K562 (cell line): ENCODE measurements around the gene CMTM1. TPM values are rescaled to one million over a fixed set of nuclear protein-coding genes. Genes with fewer than 3 reads are reported as not detected.
A peak's percentile ranks its signal among the peaks of the same experiment; 100 is the strongest.

Source experiments
- E2F5 ChIP-seq: sonication (generic); formaldehyde crosslinking; IDR thresholded peaks from 2 replicates; pipeline ENCODE4 v1.8.0; 2022; ENCODE audit warnings: mild to moderate bottlenecking, missing genetic modification reagents
- HSF4 ChIP-seq: fragments of 250-450 bp; sonication (Bioruptor Pico); IDR thresholded peaks from 2 replicates; pipeline ENCODE4 v2.1.2; 2022; ENCODE audit warnings: mild to moderate bottlenecking, moderate library complexity, borderline replicate concordance
- MAFK ChIP-seq: IDR thresholded peaks from 2 replicates; pipeline ENCODE4 v1.6.1; 2011; ENCODE audit warnings: low read length, improper control_type of control experiment
- MAX ChIP-seq: sonication (generic); formaldehyde crosslinking; IDR thresholded peaks from 2 replicates; pipeline ENCODE4 v1.9.0; 2022; ENCODE audit warnings: mild to moderate bottlenecking, missing genetic modification reagents
- NKRF ChIP-seq: fragments of 450-650 bp; IDR thresholded peaks from 2 replicates; pipeline ENCODE4 v1.6.1; 2016; ENCODE audit warnings: borderline replicate concordance
- SMAD2 ChIP-seq: fragments of 150-350 bp; IDR thresholded peaks from 2 replicates; pipeline ENCODE4 v1.6.1; 2014; ENCODE audit warnings: low read depth, mild to moderate bottlenecking, low read length
- SMARCA5 ChIP-seq: fragments of 450-650 bp; IDR thresholded peaks from 2 replicates; pipeline ENCODE4 v1.6.1; 2016
- ZC3H11A ChIP-seq: IDR thresholded peaks from 2 replicates; pipeline ENCODE4 v1.6.1; 2012; ENCODE audit warnings: low read depth, low read length, improper control_type of control experiment
- ZKSCAN8 ChIP-seq: fragments of 200-800 bp; sonication (Bioruptor generic); IDR thresholded peaks from 2 replicates; pipeline ENCODE4 v1.6.1; 2016; ENCODE audit warnings: missing genetic modification characterization, missing compliant biosample characterization
- ZNF263 ChIP-seq: sonication (generic); formaldehyde crosslinking; IDR thresholded peaks from 2 replicates; pipeline ENCODE4 v1.8.0; 2022; ENCODE audit warnings: mild to moderate bottlenecking, missing genetic modification reagents, borderline replicate concordance
- ZNF444 ChIP-seq: fragments of 250-450 bp; sonication (Bioruptor Pico); IDR thresholded peaks from 2 replicates; pipeline ENCODE4 v1.4.0; 2020; ENCODE audit warnings: mild to moderate bottlenecking, moderate library complexity
- ZNF57 ChIP-seq: fragments of 450-650 bp; formaldehyde crosslinking; IDR thresholded peaks from 2 replicates; pipeline ENCODE4 v1.4.0; 2020; ENCODE audit warnings: mild to moderate bottlenecking, moderate library complexity
- ZNF75A ChIP-seq: fragments of 450-650 bp; formaldehyde crosslinking; IDR thresholded peaks from 2 replicates; pipeline ENCODE4 v1.4.0; 2020; ENCODE audit warnings: mild to moderate bottlenecking
- polyA plus RNA-seq, 8 experiments: library from polyadenylated mRNA; depleted of rRNA in 4 of 8; stranded (reverse) in 5 of 8; unstranded in 3 of 8; fragments of >200 nt; fragmentation: Nextera tagmentation in 2 of 8; fragmentation: Illumina TruSeq in 1 of 8; extraction: Ambion mirVana in 2 of 8; extraction: Trizol in 1 of 8; gene quantifications; 2 replicates each; pipeline versions ENCODE4 v1.2.1 to v1.2.3, GENCODE V29; 2011 to 2014; ENCODE audit warnings: inconsistent platforms in 1 of 8, missing spikeins in 1 of 8
- total RNA-seq, 7 experiments: library from RNA; depleted of rRNA in 6 of 7; stranded (reverse); fragments of >200 nt in 6 of 7; fragmentation: Illumina TruSeq in 2 of 7; extraction: Trizol in 2 of 7; gene quantifications; 2 replicates each; pipeline versions ENCODE4 v1.2.1 to v1.2.3, GENCODE V29; 2011 to 2021; ENCODE audit warnings: low replicate concordance in 1 of 7
- TF ChIP-seq, protein P1 (sequence below), 2 experiments: fragments of 450-650 bp in 1 of 2; sonication (generic) in 1 of 2; formaldehyde crosslinking in 1 of 2; IDR thresholded peaks in 1 of 2; conservative IDR thresholded peaks in 1 of 2; 2 replicates each; pipeline versions ENCODE4 v1.6.1 to v1.8.1; 2016 to 2023; ENCODE audit warnings: mild to moderate bottlenecking in 2 of 2, moderate library complexity in 2 of 2, inconsistent platforms in 1 of 2, missing genetic modification reagents in 1 of 2
- TF ChIP-seq, protein P2 (sequence below): fragments of 450-650 bp; formaldehyde crosslinking; IDR thresholded peaks from 2 replicates; pipeline ENCODE4 v1.4.0; 2020; ENCODE audit warnings: mild to moderate bottlenecking, moderate library complexity
- TF ChIP-seq, protein P3 (sequence below): fragments of 250-450 bp; sonication (Bioruptor Pico); IDR thresholded peaks from 2 replicates; pipeline ENCODE4 v1.4.0; 2020; ENCODE audit warnings: mild to moderate bottlenecking, moderate library complexity, borderline replicate concordance
- TF ChIP-seq, protein P4 (sequence below): fragments of 450-650 bp; IDR thresholded peaks from 2 replicates; pipeline ENCODE4 v1.6.1; 2016

Gene CMTM1
- total and polyA plus RNA-seq, 9 of the 15 experiments (the other 6 are each of a cell fraction or from before 2014, with no cell fraction given): 0.25 to 2.6 (median 1.1) TPM; not detected in 2

- TF ChIP-seq NKRF: no peak
- TF ChIP-seq, protein P1, sequence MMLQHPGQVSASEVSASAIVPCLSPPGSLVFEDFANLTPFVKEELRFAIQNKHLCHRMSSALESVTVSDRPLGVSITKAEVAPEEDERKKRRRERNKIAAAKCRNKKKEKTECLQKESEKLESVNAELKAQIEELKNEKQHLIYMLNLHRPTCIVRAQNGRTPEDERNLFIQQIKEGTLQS (IDR thresholded peaks at IDR 0.05): peak; percentile 83
- TF ChIP-seq, protein P1 (CRISPR knock-in tag; conservative IDR thresholded peaks at IDR 0.05): no peak
- TF ChIP-seq, protein P2, sequence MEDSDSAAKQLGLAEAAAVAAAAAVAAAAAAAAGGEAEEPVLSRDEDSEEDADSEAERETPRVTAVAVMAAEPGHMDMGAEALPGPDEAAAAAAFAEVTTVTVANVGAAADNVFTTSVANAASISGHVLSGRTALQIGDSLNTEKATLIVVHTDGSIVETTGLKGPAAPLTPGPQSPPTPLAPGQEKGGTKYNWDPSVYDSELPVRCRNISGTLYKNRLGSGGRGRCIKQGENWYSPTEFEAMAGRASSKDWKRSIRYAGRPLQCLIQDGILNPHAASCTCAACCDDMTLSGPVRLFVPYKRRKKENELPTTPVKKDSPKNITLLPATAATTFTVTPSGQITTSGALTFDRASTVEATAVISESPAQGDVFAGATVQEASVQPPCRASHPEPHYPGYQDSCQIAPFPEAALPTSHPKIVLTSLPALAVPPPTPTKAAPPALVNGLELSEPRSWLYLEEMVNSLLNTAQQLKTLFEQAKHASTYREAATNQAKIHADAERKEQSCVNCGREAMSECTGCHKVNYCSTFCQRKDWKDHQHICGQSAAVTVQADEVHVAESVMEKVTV (CRISPR knock-in tag): no peak
- TF ChIP-seq E2F5 (CRISPR knock-in tag): no peak
- TF ChIP-seq ZNF75A (CRISPR knock-in tag): no peak
- TF ChIP-seq ZKSCAN8 (CRISPR knock-in tag): peak; percentile 99
- TF ChIP-seq MAFK: no peak
- TF ChIP-seq, protein P3, sequence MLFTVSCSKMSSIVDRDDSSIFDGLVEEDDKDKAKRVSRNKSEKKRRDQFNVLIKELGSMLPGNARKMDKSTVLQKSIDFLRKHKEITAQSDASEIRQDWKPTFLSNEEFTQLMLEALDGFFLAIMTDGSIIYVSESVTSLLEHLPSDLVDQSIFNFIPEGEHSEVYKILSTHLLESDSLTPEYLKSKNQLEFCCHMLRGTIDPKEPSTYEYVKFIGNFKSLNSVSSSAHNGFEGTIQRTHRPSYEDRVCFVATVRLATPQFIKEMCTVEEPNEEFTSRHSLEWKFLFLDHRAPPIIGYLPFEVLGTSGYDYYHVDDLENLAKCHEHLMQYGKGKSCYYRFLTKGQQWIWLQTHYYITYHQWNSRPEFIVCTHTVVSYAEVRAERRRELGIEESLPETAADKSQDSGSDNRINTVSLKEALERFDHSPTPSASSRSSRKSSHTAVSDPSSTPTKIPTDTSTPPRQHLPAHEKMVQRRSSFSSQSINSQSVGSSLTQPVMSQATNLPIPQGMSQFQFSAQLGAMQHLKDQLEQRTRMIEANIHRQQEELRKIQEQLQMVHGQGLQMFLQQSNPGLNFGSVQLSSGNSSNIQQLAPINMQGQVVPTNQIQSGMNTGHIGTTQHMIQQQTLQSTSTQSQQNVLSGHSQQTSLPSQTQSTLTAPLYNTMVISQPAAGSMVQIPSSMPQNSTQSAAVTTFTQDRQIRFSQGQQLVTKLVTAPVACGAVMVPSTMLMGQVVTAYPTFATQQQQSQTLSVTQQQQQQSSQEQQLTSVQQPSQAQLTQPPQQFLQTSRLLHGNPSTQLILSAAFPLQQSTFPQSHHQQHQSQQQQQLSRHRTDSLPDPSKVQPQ (CRISPR knock-in tag): no peak
- no peak for TF ChIP-seq ZC3H11A
- TF ChIP-seq SMARCA5: peak; percentile 57; the same call in 1 of the 2 replicates
- TF ChIP-seq ZNF444 (CRISPR knock-in tag): no peak
- TF ChIP-seq, protein P4, sequence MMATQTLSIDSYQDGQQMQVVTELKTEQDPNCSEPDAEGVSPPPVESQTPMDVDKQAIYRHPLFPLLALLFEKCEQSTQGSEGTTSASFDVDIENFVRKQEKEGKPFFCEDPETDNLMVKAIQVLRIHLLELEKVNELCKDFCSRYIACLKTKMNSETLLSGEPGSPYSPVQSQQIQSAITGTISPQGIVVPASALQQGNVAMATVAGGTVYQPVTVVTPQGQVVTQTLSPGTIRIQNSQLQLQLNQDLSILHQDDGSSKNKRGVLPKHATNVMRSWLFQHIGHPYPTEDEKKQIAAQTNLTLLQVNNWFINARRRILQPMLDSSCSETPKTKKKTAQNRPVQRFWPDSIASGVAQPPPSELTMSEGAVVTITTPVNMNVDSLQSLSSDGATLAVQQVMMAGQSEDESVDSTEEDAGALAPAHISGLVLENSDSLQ: peak; percentile 28; the same call in 1 of the 2 replicates
- peak; percentile 43; the same call in 1 of the 2 replicates for TF ChIP-seq ZNF263 (CRISPR knock-in tag)
- TF ChIP-seq SMAD2: no peak
- TF ChIP-seq HSF4 (CRISPR knock-in tag): no peak
- TF ChIP-seq MAX (CRISPR knock-in tag): no peak
- TF ChIP-seq ZNF57 (CRISPR knock-in tag): no peak
Measured at GRCh38 chr16:66605177-66605978, 39.1 kb downstream of the CMTM1 start (continued).
